OCI-LY7 (cell line): Measurements from ENCODE around the gene HJV. TPM values are rescaled to one million over a fixed set of nuclear protein-coding genes. Genes with fewer than 3 reads are reported as not detected.

Experiments
- BruUV-seq: library from RNA; stranded (reverse); fragments of 400-500 nt; replicated peaks from 2 replicates; lab custom pipeline; 2021; lab: Mats Ljungman, UMichigan
- CTCF ChIA-PET: fragments of 300-600 bp; sonication (Branson Sonifier 250); formaldehyde crosslinking; loops from one replicate; lab custom pipeline; 2022; ENCODE audit warnings: antibody characterized with exemption; ENCODE audit not compliant: unreplicated experiment; lab: Charles Lee
- POLR2A ChIA-PET: fragments of 300-600 bp; sonication (Branson Sonifier 250); formaldehyde crosslinking; loops from one replicate; lab custom pipeline; 2022; ENCODE audit warnings: antibody characterized with exemption; lab: Charles Lee
- DNase-seq: peaks from one replicate; pipeline ENCODE4 v3.0.0-alpha.2; 2015; ENCODE audit warnings: low spot score
- H2AFZ ChIP-seq: fragments of 200-600 bp; sonication (generic), shearing (Covaris generic); 2 replicates; pipeline ENCODE4 v1.6.1; 2014; ENCODE audit warnings: mild to moderate bottlenecking, antibody characterized with exemption, low read length, moderate library complexity
- H3K27ac ChIP-seq: fragments of 200-600 bp; sonication (generic); 2 replicates; pipeline ENCODE4 v1.5.1; 2014; ENCODE audit warnings: mixed run types, low read depth, mild to moderate bottlenecking, moderate library complexity, low read length, inconsistent platforms; ENCODE audit not compliant: poor library complexity, severe bottlenecking
- H3K36me3 ChIP-seq: fragments of 200-600 bp; sonication (generic); 2 replicates; pipeline ENCODE4 v1.6.1; 2014; ENCODE audit warnings: mild to moderate bottlenecking, antibody characterized with exemption, low read length, moderate library complexity, mixed read lengths; ENCODE audit not compliant: insufficient read depth
- H3K4me1 ChIP-seq: fragments of 200-600 bp; sonication (generic); 2 replicates; pipeline ENCODE4 v1.5.1; 2014; ENCODE audit warnings: mild to moderate bottlenecking, low read length; ENCODE audit not compliant: insufficient read depth, poor library complexity, severe bottlenecking
- H3K4me2 ChIP-seq: fragments of 200-600 bp; sonication (generic); 2 replicates; pipeline ENCODE4 v1.6.1; 2014; ENCODE audit warnings: mild to moderate bottlenecking, low read length
- H3K4me3 ChIP-seq: fragments of 200-600 bp; sonication (generic); 2 replicates; pipeline ENCODE4 v1.5.1; 2014; ENCODE audit warnings: mild to moderate bottlenecking, low read depth, low read length; ENCODE audit not compliant: poor library complexity, severe bottlenecking
- H3K79me2 ChIP-seq: fragments of 200-600 bp; sonication (generic); 2 replicates; pipeline ENCODE4 v1.6.1; 2016; ENCODE audit warnings: low read depth, mild to moderate bottlenecking, low read length, moderate library complexity, mixed read lengths; ENCODE audit not compliant: insufficient read depth
- H3K9me2 ChIP-seq: fragments of 200-600 bp; sonication (generic); 2 replicates; pipeline ENCODE4 v1.6.1; 2016; ENCODE audit warnings: mild to moderate bottlenecking, low read length, mixed read lengths; ENCODE audit not compliant: insufficient read depth
- H3K9me3 ChIP-seq: fragments of 200-600 bp; sonication (generic); 2 replicates; pipeline ENCODE4 v1.6.1; 2014; ENCODE audit warnings: mild to moderate bottlenecking, mixed run types, low read length, mixed read lengths
- H4K20me1 ChIP-seq: fragments of 200-600 bp; sonication (generic); 2 replicates; pipeline ENCODE4 v1.6.1; 2014; ENCODE audit warnings: mild to moderate bottlenecking, antibody characterized with exemption, low read length, moderate library complexity, mixed read lengths; ENCODE audit not compliant: insufficient read depth
- CTCF ChIP-seq: fragments of 200-600 bp; sonication (generic); conservative IDR thresholded peaks from 2 replicates; pipeline ENCODE4 v1.5.1; 2014; ENCODE audit warnings: mild to moderate bottlenecking, antibody characterized with exemption, low read length, moderate library complexity, mixed read lengths
- EZH2phosphoT487 ChIP-seq: fragments of 200-600 bp; sonication (generic); IDR thresholded peaks from 2 replicates; pipeline ENCODE4 v1.6.1; 2018; ENCODE audit warnings: low read depth, borderline replicate concordance, mild to moderate bottlenecking, mixed run types, antibody characterized with exemption, low read length, moderate library complexity, mixed read lengths
- intact Hi-C: fragments of 100-400 bp; cut with micrococcal nuclease; formaldehyde crosslinking; loops from one replicate; pipeline ENCODE4 v1.10.0; 2022; ENCODE audit not compliant: unreplicated experiment
- total RNA-seq, 2 experiments: library from RNA; depleted of rRNA in 1 of 2; stranded (reverse); fragments of >200 nt in 1 of 2; shearing (Covaris generic) in 1 of 2; gene quantifications; 2 replicates each; pipeline ENCODE4 v1.2.3, GENCODE V29; 2014 to 2022

Gene HJV
- total RNA-seq, 2 experiments from 2014 or later: not detected

DNA sequence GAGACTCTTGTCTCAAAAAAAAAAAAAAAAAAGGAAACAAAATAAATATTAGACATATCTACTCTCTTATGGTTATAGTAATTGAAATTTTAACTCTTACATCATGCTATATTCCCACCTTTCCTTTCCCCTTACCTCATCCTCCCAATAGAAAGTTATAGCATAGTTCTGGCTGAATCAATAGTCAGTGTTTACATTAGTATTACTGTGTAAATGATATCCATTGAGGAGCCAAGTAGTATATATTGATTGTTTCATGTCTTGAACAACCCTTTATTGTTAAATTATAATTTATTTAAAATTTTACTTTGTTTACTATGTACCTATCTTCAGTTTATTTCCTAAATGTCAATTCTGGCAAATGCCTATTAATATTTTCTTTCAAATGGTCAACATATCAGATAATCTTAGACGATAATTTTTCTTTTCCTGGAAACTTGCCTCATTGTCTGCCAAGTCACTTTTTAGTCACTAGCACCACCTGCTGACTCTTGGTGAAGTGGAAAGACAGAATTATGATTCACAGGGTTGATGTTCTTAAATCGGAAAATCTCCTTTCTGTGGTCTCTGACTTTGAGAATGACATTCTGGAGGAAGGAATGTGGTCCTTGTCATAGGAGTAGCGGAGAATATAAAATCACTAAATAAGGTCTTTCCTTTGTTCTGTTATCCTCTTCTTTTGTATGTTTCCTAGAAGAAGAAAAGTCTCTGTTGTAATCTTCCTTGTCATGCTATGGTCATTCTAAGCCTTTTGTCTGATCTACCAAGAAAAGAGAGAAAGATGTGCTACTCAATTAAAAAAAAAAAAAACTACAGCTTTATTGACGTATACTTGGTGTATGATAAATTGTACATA lies 8.6 kb downstream of the HJV start:
- H3K79me2 ChIP-seq: no peaks in the 10 kb centered on the region
- H3K4me1 ChIP-seq: peaks cover 3% of the 10 kb centered on the region
- intact Hi-C loops: loop anchor here (1.0 to 2.0 kb wide), 3 partner anchors 36 to 154 kb away; partner anchors contain the start of gene PIAS3
- BruUV-seq: no TSS peak
- H3K9me2 ChIP-seq: no peaks in the 10 kb centered on the region
- no peaks in the 10 kb centered on the region for H4K20me1 ChIP-seq
- no peak overlapping the region for H3K4me3 ChIP-seq
- TF ChIP-seq EZH2phosphoT487 (no peak), CTCF (peak; percentile 99)
- H3K36me3 ChIP-seq: no peaks in the 10 kb centered on the region
- DNase-seq: peak; percentile 76
- no peak overlapping the region for H3K4me2 ChIP-seq
- H3K27ac ChIP-seq: no peak overlapping the region
- POLR2A ChIA-PET: interaction anchor here (0.5 to 1.5 kb wide), 7 partner anchors 17 to 169 kb away, joined by 3 to 6 read pairs (median 3); partner anchors contain the start of gene TXNIP
- CTCF ChIA-PET: interaction anchor here (0.7 kb wide), 1 partner anchor 33 kb away, joined by 3 read pairs; no protein-coding TSS in a partner anchor
- no peak overlapping the region; the same call in 1 of the 2 replicates for H2AFZ ChIP-seq
- H3K9me3 ChIP-seq: no peaks in the 10 kb centered on the region

DNA sequence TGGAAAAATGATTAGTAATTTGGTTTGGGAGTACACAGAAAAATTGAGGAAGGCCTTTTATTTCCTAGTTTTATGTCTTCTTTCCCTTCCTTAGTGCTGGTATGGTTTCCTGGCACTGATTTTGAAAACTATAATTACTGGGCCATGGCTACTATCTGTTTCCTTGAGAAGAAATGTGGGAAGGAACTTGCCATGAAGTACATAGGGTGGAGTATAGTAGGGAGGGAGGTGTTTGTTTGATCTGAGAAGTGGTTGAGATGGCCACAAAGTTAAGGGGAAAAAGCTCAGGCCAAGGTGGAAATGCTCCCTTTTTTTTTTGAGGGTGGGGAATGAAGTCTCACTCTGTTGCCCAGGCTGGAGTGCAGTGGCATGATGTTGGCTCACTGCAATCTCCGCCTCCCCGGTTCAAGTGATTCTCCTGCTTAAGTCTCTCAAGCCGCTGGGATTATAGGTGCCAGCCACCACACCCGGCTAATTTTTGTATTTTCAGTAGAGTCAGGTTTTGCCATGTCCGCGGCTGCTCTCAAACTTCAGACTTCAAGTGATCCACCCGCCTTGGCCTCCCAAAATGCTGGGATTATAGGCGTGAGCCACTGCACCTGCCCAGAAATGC lies 11.3 kb downstream of the HJV start:
- no peak overlapping the region for H3K4me3 ChIP-seq
- no peaks in the 10 kb centered on the region for H3K79me2 ChIP-seq
- no peak overlapping the region for H3K4me2 ChIP-seq
- H3K36me3 ChIP-seq: no peaks in the 10 kb centered on the region
- BruUV-seq: no TSS peak
- no peak overlapping the region for H2AFZ ChIP-seq
- ChIA-PET POLR2A (interaction anchor here (0.6 to 2.0 kb wide), 2 partner anchors 31 to 115 kb away, joined by 4 to 10 read pairs; no protein-coding TSS in a partner anchor), CTCF (no interaction called here)
- TF ChIP-seq CTCF (no peak), EZH2phosphoT487 (no peak)
- no peak for DNase-seq
- H3K4me1 ChIP-seq: peaks cover 11% of the 10 kb centered on the region
- H4K20me1 ChIP-seq: no peaks in the 10 kb centered on the region
- no peaks in the 10 kb centered on the region for H3K9me3 ChIP-seq
- no peaks in the 10 kb centered on the region for H3K9me2 ChIP-seq
- intact Hi-C loops: no loop called here
- H3K27ac ChIP-seq: no peak overlapping the region
